M059J (cell line): Measurements from ENCODE around the gene PREX1. TPM values are rescaled to one million over a fixed set of nuclear protein-coding genes. Genes with fewer than 3 reads are reported as not detected.
"Not testable (repeated sequence)": the region's sequence is repeated elsewhere in the genome, so short reads cannot be mapped to it uniquely, and the experiment has no call there.

Source experiments
- DNase-seq: peaks from one replicate; pipeline ENCODE4 v3.0.0-alpha.2; 2012; ENCODE audit warnings: low read depth
- total RNA-seq: library from RNA; depleted of rRNA; stranded (reverse); fragments of >200 nt; shearing (Covaris generic); gene quantifications from 2 replicates; pipeline ENCODE4 v1.2.3, GENCODE V29; 2014

Gene PREX1
- total RNA-seq, 1 experiment from 2014 or later, result 5.2 TPM

- DNase-seq, result peak; percentile 54
These were observed 672 bp downstream of the PREX1 start for GRCh38 chr20:48826883-48827771.

DNA sequence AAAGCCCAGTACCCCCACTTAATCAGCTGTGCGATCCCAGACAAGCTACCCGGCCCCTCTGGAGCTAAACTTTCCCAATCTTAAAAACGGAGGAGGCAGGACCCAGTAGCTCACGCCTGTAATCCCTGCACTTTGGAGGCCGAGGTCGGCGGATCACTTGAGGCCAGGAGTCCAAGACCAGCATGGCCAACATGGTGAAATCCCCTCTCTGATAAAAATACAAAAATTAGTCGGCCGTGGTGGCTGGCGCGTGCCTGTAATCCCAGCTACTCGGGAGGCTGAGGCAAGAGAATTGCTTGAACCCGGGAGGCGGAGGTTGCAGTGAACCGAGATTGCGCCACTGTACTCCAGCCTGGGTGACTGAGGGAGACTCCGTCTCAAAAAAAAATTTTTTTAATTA, 1.3 kb downstream of the PREX1 start:
- not testable (repeated sequence) for DNase-seq

GRCh38 chr20:48826069-48826468, 1.7 kb downstream of the PREX1 start:
- DNase-seq, result no peak

DNA sequence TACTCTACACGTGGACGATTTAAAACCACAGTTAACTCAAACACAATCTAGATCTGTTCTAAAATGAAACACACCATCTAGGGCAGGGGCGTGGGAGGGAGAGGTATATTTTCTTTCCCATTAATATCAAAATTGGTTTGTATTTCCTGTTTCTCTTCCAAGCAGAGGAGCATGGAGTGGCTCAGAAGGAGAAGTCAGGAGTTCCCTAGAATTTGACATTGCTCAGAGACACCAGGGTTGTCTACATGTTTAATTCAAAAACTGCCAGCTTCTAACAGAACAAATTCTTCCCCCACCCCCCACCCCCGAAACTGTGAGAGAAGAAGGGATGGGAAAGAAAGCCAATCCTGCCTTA, 2.3 kb downstream of the PREX1 start:
- no peak for DNase-seq

- DNase-seq, result no peak
These were observed 2.8 kb downstream of the PREX1 start for GRCh38 chr20:48824830-48825565.

DNA sequence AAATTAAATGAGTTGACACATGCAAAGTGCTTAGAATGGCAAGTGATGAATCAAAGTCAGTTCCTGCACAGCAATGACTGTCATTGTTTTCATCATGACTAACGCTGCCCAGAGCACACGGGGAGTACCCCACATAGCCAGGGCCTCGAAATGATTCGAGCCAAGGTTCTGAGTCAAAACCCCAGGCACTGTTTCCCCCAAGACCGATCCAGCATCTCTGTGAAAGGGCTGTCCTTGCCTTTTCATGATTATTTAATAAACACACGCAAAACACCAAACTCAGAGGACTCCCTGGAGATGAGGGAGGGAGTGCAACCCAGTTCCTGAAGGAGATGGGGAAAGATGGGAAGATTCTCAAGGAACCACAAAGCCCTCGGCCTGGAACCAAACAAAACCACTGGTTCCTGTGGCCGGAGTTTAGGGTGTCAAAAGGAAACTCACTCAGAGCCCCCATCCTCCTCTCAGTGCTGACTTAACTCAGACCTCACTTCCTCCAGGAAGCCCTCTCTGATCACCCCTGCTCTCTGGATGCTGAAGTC, 3.8 kb downstream of the PREX1 start:
- DNase-seq, result peak; percentile 99

GRCh38 chr20:48823476-48823875, 4.3 kb downstream of the PREX1 start:
- DNase-seq, result no peak

DNA sequence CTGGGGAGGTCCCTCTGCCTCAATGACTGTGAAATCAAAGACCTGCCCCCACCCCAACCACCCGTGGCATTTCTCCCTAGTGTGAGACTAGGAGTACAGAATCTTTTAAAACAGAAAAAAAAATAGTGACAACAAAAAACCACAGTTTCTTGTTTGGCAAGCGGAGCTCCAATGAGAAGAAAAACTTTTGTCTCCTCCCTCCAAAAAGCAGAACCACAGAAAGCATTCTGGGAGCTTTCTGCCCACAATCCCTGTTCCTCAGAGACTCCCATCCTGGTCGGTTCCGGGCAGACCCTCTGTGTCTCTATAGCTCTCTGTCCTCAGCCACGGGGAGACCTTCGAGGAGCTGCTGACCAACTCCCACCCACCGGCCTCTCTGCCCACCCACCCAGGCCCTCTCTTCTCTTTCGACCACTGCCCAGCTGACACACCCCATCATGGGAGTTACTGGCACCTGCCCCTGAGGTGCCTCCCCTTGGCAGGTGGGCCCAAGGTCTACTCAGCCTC, 4.9 kb downstream of the PREX1 start:
- DNase-seq, result no peak

GRCh38 chr20:48822178-48822577, 5.6 kb downstream of the PREX1 start:
- no peak for DNase-seq

- DNase-seq, result no peak
These were observed 6.4 kb downstream of the PREX1 start for GRCh38 chr20:48821261-48821920.

DNA sequence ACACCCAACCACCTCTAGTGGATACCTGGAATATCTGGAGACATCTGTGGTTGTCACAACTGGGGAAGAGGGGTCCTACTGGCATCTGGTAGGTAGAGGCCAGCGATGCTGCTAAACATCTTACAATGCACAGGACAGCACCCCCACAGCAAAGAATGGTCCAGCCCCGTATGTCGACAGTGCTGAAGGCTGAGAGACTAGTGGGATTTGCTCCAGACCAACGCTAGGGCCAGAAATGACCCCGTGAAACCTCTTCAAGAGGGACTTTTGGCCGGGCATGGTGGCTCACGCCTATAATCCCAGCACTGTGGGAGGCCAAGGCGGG, 7.2 kb downstream of the PREX1 start:
- DNase-seq, result no peak

GRCh38 chr20:48819821-48820648, 7.8 kb downstream of the PREX1 start:
- no peak for DNase-seq

DNA sequence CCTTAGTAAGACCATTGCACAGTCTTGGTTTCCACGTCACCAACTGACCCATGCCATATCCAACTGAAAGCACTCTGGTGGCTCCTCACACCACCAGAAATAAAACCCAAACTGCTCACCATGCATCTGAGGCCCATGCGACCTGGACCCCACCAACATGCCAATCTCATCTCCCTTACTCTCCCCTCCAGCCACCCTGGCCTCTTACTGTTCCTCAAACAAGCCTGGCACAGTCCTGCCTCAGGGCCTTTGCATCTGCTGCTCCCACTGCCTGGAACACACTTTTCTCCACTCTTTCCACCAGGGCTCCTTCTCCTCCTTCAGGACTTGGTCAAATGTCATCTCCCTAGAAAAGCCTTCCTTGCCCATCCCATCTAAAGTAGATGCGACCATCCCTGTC, 8.7 kb downstream of the PREX1 start:
- DNase-seq, result no peak

DNA sequence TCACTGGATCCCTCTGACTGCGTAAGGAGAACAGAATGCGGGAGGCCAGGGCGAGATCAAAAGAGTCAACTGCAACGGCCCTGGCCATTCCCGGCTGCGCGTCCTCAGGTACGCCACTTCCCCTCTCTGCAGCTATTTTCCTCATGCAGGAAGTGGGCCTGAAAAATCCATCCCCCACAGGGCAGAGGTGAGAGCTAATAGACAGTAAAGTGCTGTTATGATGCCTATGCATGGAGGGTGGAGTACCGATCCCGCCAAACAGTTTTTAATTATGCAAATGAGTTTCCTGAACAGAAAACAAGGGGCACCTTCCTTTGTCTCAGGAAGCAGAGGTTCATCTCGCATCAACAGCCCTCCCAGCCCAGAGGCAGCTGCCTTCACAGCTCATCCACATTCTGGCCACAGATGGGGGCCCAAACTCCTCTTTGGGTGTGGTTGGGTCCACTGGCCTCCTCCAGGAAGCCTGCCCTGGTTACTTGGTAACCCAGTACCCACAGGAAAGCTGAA, 9.3 kb downstream of the PREX1 start:
- no peak for DNase-seq

GRCh38 chr20:48818031-48818370, 9.8 kb downstream of the PREX1 start:
- no peak for DNase-seq

DNA sequence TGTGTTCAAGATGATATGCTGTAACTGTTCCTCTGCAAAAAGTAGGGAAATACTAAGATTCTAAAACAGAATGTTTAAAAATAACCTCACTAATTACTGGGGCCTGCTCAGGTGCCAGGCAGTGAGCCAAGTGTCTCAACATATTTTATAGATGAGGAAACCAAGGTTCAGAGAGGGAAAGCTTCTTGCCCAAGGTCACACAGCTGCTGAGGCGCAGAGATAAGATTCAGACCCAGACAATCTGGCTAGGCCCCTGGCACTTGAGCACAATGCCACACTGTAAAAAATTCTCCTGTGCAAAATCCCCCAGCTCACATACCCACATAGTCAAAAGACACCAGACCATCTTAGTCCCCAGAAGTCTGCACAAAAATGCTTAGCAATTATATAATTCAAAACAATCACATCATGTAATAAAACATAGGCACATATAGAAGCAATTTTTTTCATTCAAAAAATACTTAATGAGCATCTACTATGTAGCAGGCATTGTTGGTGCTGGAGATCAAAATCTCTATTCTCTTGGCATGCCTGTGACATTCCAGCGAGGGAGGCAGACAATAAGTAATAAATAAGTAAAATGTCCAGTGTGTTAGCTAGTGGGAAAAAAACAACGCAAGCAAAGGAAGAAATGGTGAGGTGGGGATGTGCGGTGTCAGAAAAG, 10.3 kb downstream of the PREX1 start:
- DNase-seq, result no peak

DNA sequence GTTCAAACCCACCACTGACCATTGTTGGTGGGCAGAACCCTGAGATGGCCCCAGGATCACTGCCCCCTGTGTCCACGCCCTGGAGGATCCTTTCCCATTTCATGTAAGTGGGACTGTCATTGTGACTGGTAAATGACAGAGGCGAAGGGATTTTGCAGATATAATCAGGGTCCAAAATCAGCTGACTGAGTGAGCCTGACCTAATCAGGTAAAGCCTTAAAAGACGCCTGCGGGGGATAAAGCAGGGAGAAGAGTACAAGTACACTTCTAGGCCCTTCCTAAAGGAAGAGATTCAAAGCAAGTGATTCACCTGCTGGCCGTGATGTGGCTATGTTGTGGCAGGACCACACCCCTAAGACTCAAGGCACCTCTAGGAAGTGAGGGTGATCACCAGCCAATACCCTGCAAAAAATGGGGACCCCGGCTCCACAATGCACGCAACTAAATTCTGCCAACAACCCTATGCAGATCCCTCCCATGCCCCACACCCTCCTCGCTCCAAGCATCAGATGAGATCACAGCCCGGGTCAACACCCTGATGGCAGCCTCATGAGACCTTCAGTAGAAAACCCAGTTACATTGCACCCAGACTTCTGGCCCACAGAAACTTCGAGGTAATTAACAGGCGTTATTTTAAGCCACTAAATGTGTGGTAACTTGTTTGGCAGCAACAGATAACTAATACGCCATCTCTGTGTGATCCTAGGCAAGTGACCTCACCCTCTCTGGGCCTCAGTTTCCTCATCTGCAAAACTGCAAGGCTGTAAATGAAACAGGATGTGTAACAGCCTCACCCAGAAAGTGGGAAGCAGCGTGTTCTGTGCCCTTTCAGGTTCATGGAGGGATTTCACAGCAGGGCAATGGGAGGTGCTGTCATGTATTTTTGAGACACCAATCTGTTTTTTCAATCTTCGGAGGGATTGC, 11.3 kb downstream of the PREX1 start:
- no peak for DNase-seq

DNA sequence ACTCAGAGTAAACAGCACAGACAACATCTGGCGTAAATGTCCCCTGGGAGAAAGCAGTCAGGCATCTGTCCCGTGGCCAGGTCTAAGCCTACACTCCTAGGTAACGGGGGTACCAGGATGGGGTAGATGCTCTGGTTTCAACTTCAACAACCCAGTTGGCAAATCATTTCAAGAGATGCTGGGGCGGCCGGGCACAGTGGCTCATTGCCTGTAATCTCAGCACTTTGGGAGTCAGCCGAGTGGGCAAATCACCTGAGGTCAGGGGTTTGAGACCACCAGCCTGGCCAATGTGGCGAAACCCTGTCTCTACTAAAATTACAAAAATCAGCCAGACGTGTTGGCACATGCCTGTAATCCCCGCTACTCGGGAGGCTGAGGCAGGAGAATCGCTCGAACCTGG, 12.3 kb downstream of the PREX1 start:
- DNase-seq, result no peak

- DNase-seq, result no peak
These were observed 13.2 kb downstream of the PREX1 start for GRCh38 chr20:48814633-48815032.
